DLD1 (cell line): ENCODE data around the gene NEDD4L.
"Not testable (repeated sequence)": the region's sequence is repeated elsewhere in the genome, so short reads cannot be mapped to it uniquely, and the experiment has no call there.

Source experiments
- in situ Hi-C: cut with HindIII; loops from 2 replicates; pipeline ENCODE4 v1.10.0; 2017; ENCODE audit warnings: low sequenced_read_pairs

The NEDD4L gene

DNA sequence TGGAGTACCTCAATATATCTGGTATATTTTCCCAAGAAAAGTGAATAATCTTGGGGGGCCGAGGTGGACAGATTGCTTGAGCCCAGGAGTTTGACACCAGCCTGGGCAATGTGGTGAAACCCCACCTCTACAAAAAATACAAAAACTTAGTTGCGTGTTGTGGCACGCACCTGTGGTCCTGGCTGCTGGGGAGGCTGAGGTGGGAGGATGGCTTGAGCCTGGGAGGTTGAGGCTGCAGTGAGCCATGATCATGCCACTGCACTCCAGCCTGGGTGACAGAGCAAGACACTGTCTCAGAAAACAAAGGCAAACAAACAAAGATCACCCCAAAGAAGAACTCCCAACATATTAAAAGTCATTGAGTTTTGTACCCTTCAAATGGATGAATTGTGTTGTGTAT is 6.9 kb downstream of the NEDD4L start:
- in situ Hi-C loops = not testable (repeated sequence)

DNA sequence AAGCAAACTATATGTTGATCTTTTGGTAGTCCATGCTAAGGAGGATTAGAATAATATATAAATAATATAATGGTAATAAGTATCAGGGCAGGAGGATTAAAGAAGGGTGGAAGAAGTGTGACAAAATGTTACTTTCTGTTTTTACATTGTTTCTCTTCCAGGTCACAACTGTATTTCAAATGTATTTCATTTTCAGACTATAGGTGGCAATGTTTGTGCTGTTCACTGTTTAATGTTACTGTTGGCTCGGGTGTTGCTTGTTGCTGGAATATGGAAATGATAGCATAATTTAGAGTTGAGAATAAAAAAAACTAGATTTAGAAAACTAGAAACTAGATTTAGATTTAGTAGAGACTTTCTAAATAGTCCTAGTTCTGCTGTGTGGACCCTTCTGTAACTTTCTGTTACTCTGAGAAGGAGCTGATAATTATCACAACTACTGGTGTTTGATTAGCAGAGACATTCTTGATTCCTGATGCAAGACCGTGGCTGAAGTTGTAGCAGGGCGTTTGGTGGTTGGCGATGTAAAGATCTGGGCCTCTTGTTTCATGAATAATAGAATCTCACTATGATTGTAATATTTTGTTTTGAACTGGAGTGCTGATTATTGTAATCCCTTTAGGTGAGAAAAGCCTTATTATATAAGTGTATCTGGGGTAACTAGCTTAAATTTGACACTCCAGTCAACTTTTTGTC is 7.9 kb downstream of the NEDD4L start:
- in situ Hi-C loops = no loop called here

DNA sequence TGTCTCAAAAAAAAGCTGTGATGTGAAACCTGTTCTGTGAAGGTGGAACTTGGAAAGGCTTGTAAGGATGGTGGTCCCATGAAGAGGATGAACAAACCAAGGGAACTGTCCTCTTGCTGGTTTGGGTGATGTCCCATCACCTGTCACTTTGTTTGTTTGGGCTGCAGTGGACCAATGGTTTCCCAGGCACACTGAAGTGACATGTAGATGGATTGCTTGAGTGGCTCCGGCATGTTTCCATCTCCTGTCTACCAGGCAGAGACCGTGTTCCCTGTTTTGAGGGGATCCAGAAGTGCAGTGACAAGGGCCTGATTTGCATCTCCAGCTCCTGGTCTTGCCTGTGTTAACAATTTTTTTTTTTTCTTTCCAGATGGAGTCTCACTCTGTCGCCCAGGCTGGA is 8.9 kb downstream of the NEDD4L start:
- in situ Hi-C loops = no loop called here

DNA sequence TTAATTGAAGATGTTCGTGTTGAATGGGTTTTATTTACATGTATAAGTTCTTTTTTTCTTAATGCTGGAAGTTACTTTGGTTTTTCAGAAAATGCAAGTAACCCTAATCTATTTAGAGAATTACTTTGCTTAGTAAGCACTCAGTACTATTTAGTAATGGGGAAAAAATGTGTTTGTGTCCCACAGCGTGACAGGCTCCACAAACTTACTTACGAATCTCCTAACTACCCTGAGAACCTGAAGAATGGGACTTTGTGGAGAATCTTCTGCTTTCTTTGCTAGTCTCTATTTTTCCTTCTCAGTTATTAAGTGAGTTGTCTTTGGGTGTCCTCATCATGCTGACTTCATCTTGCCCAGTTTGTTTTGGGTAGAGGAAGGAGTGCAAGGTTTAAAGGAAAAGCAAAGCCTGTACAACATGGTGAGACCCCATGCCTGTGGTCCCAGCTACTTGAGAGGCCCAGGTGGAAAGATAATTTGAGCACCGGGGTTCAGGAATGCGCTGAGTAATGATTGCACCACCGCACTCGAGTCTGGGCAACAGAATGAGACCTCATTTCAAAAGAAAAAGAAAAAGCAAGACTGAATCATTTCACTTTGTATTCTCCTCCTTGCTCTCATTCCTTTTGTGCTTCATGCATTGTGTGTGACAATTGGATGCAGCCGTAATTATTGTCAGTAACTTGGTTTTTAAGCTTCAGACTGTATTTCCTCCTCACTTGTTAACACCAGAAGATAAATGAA is 10.2 kb downstream of the NEDD4L start:
- in situ Hi-C loops = no loop called here

DNA sequence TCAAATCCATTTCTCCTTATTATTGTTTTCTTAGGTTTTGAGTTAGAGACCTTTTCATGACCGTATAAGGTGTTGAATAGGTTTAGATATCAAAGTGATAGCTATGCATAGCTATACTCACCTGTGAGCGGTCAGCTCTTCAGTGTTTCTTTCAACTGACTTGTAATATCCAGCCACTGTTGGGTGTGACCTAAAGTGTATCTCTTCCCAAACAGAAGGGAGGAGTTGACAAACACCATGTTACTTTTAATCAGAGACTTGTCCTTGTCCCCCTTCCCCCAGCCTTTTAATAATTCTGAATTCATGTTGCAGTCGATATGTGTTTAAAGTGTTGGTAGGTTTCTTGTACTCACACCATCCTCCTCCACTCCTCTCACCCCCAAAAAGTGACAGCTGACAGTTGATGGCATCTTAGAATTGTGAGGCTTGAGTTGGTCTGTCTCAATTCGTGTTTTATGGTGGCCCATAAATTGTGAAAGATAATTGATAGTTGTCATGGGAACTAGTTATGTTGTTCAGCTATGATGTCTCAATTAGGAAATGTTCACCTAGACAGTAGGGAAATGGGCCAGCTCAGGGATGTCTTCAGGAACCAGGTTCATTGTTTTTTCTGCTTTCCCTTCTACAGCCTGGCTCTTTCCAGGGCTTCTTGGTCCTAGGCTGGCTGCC is 12.0 kb downstream of the NEDD4L start:
- in situ Hi-C loops = no loop called here

DNA sequence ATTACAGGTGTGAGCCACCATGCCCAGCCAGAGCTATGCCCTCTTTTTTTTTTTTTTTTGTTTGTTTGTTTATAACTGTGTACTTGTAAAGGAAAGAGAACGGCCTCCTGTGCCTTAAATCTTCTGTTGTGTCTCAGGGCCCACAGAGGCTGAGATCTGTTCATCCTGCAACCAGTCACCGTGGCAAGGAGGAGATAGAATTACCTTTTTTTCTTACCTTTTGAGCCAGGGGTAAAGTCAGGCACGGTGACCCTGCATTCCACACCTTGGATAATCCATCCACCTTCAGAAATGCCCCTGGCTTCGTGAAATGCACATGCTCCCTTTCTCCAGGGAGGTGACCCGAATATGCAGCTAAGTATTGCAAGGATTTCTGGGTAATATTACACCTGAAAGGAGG is 12.8 kb downstream of the NEDD4L start:
- in situ Hi-C loops = no loop called here

DNA sequence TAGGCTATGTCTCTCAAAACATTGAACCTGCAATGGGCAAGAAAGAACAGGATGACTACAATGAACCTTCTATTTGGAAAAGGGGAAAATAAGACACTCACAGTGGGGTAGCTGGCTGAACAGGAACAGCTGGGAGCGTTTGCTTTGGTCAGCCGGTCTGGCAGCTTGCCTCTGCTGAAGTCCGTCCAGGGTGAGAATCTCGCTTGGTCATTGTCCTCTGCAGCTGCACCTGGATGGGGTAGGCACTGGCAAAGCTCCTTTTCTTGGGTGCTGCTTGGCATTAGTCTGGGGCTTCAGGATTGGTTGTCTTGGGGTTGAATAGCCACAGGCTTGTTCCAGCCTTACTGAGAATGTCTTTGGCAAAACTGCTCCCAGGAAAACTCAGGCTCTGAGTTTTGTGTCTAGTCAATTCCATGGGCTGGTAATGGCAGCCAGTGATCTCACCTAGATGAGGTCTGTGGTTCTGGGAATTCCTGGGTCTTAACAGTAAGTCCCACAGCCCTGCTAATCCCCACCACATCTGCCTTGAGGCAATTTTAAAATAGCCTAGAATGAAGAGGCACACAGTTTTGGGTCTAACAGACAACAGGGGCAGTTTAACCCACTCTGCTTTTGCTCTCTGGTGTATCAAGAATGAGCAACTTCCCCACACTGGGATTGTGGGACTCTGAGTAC is 13.4 kb downstream of the NEDD4L start:
- in situ Hi-C loops = no loop called here

DNA sequence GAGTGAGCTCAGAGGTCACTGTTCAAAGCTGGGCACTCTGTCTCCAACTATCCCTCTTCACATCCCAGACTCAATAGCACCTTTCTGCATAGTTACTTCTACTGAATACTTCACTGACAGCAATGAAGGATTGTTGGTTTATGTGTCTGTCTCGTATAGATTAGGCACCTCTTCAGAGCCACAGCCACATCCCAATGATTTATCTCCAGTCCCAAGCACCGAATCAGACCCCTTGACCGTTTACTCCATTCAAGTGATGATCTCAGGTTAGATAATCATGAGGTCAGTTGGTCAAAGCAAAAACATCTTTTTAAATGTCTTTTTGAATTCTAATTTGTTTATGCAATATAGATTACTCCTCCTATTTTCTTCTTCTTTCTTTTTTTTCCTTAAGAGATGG is 14.7 kb downstream of the NEDD4L start:
- in situ Hi-C loops = no loop called here

DNA sequence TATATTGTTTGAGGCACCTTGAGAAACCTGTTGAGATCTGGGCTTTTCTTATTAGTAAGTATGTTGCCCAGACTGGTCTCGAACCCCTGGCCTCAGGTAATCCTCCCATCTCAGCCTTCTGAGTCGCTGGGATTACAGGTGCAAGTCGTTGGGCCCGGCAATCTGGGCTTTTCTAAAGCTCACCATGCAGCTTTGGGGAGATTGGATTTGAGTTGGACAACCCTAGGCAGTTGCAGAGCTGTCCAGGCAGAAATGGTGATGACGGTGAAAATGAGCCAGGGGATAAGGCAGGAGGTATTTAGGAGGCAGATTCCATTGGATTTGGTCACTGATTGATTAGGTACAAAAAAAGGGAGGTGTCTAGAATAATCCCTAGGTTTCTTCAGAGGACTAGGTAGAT is 16.2 kb downstream of the NEDD4L start:
- in situ Hi-C loops = no loop called here

DNA sequence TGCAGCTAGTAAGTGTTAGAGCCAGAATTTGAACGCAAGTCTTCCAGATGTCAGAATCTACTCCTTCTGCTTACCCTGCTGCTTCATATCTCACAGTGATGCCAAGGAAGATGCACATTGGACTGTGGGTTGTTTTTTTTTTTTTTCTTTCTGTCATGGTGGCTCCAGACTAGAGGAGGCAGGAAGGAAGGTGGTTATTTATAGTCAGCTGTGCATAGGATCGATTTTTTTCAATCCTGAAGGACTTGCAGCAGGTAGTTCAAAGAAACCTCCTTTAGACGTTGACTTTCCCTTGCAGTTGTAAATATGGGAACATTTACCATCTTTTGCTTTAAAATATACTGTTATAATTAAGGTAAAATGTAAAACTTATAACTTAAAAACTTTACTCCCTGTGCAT is 17.3 kb downstream of the NEDD4L start:
- in situ Hi-C loops = no loop called here

DNA sequence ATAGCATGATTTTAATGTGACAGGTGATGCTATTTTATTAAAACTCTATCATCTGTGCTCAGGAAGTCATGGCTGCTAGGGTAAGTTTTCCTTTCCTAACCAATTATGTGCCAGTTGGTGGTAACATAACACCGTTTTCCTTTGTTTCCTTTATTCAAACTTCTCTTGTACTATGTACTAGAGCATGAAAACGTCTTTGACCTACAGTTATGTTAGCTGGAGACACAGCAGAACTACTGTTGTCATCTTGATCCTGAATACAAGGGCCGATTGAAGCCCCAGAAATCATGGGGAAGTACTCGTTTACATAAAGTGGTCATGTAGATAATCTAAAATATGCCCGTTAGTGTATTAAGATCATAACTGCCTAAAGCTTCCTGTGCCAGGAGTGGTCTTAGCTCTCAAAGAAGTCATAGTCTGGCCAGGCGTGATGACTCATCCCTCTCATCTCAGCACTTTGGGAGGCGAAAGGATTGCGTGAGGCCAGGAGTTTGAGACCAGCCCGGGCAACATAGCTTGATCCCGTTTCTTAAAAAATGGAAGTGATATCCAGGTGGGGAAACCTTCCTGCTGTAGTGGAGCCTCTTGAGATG is 20.5 kb downstream of the NEDD4L start:
- in situ Hi-C loops = no loop called here

DNA sequence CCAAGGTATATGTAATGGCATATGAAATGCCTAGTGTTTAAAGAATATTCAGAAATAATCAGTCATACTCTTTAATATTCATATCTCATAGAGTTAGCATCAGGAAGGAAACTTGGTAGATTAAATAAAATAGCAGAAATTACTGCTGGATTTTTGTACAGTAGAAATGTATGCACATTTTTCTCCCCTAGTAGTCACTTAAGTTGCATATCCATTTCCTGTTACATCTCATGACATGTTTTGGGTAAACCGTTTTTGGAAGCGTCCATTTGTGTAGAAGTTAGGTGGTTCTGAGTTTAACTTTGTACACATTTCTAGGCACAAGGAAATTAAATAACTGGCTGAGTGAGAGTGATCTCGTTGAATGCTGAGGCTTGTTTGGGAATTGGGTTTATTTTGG is 21.9 kb downstream of the NEDD4L start:
- in situ Hi-C loops = no loop called here

DNA sequence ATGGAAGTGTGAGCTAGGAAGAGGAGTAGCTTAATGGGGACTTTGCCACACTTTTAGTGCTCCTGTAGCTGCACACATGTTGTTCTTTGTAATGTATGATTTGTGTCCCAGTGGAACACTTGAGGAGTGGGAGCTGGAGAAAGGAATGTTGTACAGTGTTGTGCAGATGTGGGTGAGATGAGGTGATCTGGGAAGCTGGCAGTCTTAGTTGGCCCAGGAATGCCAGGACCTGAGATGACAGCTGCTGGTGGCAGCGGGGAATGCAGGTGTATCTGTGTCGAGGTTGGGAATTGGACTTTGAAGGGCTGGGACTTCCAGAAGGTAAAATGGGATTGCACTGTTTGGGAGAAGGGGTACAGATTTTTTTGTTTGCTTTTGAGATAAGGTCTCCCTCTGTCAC is 23.6 kb downstream of the NEDD4L start:
- in situ Hi-C loops = no loop called here

DNA sequence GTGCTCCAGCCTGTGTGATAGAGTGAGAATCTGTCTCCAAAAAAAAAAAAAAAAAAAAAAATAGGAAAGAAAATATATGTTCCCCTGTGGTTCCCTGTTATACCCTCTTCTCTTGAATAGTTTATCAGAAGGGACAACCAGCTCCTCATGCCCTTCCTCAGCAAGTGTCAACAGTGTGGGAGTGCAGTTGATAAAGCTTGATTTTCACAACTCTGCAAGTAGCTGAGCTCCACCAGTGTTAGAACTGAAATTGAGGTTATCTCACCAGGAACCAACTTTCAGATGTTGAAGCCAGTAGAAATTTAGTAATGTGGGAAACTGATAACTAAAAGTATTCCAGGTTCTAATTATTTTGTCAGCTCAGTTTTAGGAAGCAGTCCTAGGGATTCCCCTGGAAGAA is 25.1 kb downstream of the NEDD4L start:
- in situ Hi-C loops = no loop called here

DNA sequence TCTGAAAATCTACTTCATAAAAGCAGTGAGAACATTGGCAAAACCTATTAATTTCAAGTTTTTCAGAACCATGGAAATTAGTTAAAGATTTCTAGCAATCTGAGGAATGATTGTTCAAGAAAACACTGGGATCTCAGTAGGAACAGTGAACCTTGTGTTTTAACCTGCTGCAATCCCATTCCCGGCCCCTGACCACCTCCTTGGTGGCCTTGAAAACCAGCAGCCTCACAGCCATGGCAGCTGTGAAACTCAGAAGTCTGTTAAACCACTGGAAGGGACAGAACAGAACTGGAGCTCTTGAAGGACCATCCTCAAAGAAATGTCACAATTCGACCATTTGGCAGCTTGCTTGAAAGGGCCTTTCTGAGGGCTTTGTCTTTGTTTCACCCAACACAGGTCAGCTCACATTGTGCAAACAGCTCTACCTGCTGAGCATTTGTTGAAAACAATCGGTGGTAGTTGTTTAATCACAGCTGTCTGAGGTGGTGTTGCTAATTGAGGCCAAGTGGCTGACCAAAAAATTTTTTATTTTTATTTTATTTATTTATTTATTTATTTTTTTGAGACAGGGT is 25.8 kb downstream of the NEDD4L start:
- in situ Hi-C loops = no loop called here

DNA sequence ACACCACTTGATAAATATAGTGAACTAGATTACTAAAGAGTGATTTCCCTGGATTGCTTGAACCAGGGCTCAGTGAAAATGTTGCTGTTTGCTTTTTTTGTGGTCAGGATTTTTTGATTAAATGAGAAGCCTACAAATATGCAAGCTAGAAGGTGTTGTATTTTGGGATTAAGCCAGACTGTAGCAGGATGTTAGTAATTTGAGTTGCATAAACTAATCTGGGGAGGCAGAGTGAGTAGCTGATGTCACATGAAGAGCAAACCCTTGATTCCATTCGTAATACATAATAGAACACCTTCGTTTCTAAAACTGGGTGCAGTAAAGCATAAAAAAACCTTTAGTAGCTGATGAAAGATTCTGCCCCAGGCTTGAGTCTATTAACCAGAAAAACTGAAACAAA is 32.0 kb downstream of the NEDD4L start:
- in situ Hi-C loops = no loop called here

DNA sequence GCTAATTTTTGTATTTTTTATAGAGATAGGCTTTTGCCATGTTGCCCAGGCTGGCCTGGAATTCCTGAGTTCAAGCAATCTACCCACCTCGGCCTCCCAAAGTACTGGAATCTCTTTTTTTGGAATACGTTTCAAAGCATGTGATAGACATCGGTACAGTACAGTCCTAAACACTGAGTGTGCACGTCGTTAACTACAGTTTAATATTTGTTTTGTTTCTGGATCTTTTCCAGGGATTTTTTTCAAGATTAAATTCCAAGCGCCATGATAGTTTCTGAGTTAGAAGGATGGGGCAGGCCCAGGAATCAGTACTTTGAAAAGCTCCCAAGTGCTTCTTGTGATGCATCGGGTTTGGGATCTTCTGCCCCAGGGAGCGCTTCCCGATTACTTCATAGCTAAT is 33.3 kb downstream of the NEDD4L start:
- in situ Hi-C loops = no loop called here

DNA sequence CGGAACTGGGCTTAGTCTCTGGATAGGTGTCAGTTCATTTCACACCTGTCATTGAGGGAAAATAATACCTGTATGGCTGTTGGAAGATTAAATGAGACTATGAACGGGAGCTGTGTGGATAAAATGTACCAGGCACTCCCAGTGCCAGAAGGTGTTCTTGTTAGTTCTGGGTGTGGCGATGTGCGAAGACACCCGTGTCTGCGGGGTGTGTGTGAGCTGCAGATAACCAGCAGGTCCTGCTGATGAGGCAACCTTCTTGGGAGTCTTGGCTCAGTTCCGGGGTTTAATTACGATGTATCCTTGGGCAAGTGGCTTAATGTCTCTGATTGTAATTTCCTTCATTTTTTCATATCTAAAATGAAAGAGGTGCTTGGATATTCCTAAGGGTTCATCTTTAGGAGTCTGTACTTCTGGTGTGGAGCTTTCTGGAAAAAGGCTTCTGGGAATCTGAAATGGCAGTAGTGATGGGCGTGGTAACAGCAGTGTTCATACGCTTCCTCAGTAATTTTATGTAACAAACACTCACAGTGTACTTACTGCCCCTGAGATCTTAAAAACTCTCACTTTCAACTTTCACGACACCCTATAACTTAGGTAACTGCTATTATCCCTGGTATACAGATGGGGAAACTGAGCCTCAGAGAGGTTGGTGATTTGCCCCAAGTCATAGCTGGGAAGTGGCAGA is 35.0 kb downstream of the NEDD4L start:
- in situ Hi-C loops = no loop called here

DNA sequence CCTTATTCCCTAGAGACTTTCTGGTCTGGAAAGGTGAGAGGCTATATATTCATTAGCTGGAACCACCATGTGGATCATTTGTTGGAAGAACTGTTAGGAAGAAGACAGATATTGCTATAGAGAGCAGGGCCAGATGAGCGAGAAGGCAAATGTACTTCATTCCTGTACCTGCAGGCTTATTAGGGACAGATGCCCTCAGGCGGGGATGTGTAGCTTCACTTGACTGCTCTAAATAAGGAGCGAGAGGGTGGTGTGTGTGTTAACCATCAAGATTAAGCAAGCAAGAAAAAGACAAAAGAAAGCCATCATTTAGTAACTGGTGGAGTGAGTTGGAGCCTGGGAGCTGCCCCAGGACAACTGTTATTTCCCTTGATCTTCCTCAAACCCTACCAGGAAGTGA is 36.4 kb downstream of the NEDD4L start:
- in situ Hi-C loops = no loop called here

DNA sequence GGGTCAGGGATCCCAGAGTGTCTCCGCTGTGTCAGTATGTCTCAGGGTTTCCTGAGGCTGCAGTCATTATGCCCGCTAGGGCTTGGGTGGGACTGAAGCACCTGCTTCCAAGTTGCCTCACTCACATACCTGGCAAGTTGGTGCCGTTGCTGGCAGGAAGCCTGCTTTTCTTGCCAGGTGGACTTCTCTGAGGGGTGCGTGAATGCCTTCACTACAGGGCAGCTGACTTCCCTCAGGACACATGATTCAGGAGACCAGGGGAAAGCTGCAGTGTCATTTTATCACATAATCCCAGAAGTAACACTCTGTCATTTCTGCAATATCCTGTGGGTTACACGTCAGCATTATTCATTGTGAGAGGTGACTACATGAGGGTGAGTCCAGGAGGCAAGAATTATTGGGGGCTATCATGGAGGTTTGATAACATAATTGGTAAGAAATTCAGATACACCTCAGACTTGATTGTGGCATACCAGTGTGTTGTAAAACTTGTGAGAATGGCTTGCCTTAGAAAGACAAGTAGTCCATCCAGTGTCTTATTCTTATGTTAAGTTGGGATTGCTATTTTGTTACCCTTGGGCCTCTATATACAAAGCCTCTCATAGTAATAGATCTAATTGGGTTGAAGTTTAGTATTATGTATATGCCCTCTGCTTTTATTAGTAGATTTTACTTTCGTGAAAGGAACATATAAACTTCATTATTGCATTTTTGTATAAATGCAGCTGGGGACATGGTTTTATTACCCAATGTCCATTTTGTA is 44.1 kb downstream of the NEDD4L start:
- in situ Hi-C loops = no loop called here
